Measurements from ENCODE around the gene PRDM11.

Gene PRDM11

DNA sequence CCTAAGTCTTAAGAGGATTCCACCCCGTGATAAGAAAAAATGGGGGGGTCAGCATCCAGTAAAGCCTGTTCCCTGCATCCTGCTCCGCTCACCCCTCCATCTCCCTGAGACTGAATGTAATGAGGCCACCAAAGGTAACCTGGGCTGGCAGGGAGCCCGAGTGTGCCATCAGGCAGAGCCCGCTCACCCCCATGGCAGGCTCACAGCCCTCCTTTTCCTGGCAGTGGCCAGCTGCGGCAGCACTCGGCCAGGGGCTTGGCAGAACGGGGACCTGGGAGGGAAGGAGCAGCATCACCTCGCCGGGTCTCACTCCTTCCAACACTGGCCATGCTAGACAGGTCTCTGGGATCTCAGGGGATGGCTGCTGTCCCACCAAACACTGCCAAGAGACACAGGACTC lies 64.4 kb downstream of the PRDM11 start:
- DNase-seq (ENCODE audit: low read depth, low spot score): no peak
- no peak overlapping the region for H3K27ac ChIP-seq
- no peaks in the 10 kb centered on the region for H3K36me3 ChIP-seq (ENCODE audit: insufficient read depth, low read length)
- no peak for TF ChIP-seq EZH2 (IDR thresholded peaks at IDR 0.05)
- TF ChIP-seq FOXP2 (optimal IDR thresholded peaks at IDR 0.05; ENCODE audit: control extremely low read depth, extremely low read length, insufficient read depth): no peak
- TF ChIP-seq POLR2AphosphoS5 (IDR thresholded peaks at IDR 0.05; ENCODE audit: borderline replicate concordance, low read depth, low read length): no peak
- no peak overlapping the region for H3K4me3 ChIP-seq
- no peak overlapping the region for H3K9ac ChIP-seq (ENCODE audit: insufficient read length)
- no peaks in the 10 kb centered on the region for H3K9me3 ChIP-seq (ENCODE audit: low read depth, low read length)

DNA sequence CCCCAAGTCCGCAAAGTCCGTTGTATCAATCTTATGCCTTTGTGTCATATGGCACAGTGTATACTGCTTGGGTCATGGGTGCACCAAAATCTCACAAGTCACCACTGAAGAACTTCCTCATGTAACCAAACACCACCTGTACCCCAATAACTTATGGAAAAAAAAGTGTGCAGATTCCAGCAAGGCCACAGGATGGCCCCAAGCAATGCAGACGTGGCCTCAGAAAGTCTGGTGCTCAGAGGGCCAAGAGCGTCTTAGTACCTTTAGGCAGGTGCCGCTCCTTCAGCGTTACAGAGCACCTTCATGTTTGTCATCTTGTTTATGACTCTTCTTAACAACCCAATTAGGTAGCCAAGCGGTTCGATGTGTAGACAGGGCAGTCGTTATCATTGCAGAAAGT lies 65.3 kb downstream of the PRDM11 start:
- Histone ChIP-seq H3K9me3 (ENCODE audit: low read depth, low read length) (no peaks in the 10 kb centered on the region), H3K36me3 (ENCODE audit: insufficient read depth, low read length) (no peaks in the 10 kb centered on the region), H3K4me3 (no peak overlapping the region), H3K27ac (no peak overlapping the region), H3K9ac (ENCODE audit: insufficient read length) (no peak overlapping the region)
- DNase-seq (ENCODE audit: low read depth, low spot score): no peak
- TF ChIP-seq FOXP2 (optimal IDR thresholded peaks at IDR 0.05; ENCODE audit: control extremely low read depth, extremely low read length, insufficient read depth) (no peak), EZH2 (IDR thresholded peaks at IDR 0.05) (no peak), POLR2AphosphoS5 (IDR thresholded peaks at IDR 0.05; ENCODE audit: borderline replicate concordance, low read depth, low read length) (no peak)

DNA sequence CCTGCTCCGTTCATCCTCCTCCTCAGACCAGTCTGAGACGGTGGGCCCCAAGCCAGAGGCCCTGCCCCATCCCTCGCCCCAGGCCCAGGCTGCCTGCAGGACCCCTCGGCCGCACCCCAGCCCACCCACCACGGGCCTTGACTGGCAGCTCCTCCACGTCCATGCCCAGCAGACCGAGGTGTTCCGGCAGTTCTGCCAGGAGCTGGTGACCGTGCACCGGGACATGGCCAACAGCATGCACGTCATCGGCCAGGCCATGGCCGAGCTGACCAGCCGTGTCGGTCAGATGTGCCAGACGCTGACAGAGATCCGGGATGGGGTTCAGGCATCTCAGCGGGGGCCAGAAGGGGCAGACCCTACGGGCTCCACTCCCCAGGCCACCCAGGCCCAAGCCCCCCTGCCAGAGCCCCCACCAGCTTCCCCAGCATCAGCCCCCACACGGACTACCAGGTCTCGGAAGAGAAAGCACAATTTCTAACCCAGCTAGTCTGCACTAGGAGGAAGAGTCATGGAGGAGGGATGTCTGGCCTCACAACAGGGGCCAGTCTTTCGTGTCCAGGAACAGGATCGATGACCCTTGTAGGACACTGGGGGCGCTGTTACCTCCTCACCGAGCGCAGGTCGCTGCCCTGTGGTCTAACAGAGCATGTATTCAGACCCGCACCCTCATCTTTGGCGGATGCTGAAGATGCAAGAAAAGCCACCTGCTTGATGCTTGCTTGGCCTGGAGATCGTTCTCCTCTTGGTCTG lies 66.3 kb downstream of the PRDM11 start:
- no peak overlapping the region for H3K9ac ChIP-seq (ENCODE audit: insufficient read length)
- TF ChIP-seq FOXP2 (optimal IDR thresholded peaks at IDR 0.05; ENCODE audit: control extremely low read depth, extremely low read length, insufficient read depth) (no peak), EZH2 (IDR thresholded peaks at IDR 0.05) (no peak), POLR2AphosphoS5 (IDR thresholded peaks at IDR 0.05; ENCODE audit: borderline replicate concordance, low read depth, low read length) (no peak)
- no peaks in the 10 kb centered on the region for H3K36me3 ChIP-seq (ENCODE audit: insufficient read depth, low read length)
- no peak for DNase-seq (ENCODE audit: low read depth, low spot score)
- no peak overlapping the region for H3K4me3 ChIP-seq
- no peak overlapping the region for H3K27ac ChIP-seq
- H3K9me3 ChIP-seq (ENCODE audit: low read depth, low read length): no peaks in the 10 kb centered on the region

DNA sequence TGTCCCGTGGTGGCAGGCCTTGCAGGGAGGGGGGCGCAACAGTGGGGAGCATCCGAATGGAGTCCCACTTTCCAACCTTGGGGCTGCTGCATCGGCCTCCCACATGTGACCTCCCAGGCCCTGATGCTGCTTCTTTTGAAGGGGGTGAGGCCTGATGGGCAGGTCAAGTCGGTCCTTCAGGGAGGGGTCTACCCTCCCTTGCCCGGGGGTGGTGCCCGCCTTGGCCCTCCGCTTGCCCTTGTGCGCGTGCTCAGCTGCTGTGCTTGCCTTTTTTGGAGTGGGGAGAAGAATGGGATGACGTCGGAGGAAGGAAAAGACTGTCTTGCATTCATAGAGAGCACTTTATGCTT lies 66.9 kb downstream of the PRDM11 start:
- Histone ChIP-seq H3K27ac (no peak overlapping the region), H3K36me3 (ENCODE audit: insufficient read depth, low read length) (no peaks in the 10 kb centered on the region), H3K9ac (ENCODE audit: insufficient read length) (no peak overlapping the region), H3K4me3 (no peak overlapping the region), H3K9me3 (ENCODE audit: low read depth, low read length) (no peaks in the 10 kb centered on the region)
- TF ChIP-seq POLR2AphosphoS5 (IDR thresholded peaks at IDR 0.05; ENCODE audit: borderline replicate concordance, low read depth, low read length) (no peak), FOXP2 (optimal IDR thresholded peaks at IDR 0.05; ENCODE audit: control extremely low read depth, extremely low read length, insufficient read depth) (no peak), EZH2 (IDR thresholded peaks at IDR 0.05) (no peak)
- DNase-seq (ENCODE audit: low read depth, low spot score): no peak

- H3K9me3 ChIP-seq (ENCODE audit: low read depth, low read length): no peaks in the 10 kb centered on the region
- no peak for DNase-seq (ENCODE audit: low read depth, low spot score)
- H3K4me3 ChIP-seq: no peak overlapping the region
- no peak for TF ChIP-seq POLR2AphosphoS5 (IDR thresholded peaks at IDR 0.05; ENCODE audit: borderline replicate concordance, low read depth, low read length)
- TF ChIP-seq EZH2 (IDR thresholded peaks at IDR 0.05): no peak
- TF ChIP-seq FOXP2 (optimal IDR thresholded peaks at IDR 0.05; ENCODE audit: control extremely low read depth, extremely low read length, insufficient read depth): no peak
- H3K9ac ChIP-seq (ENCODE audit: insufficient read length): no peak overlapping the region
- H3K27ac ChIP-seq: no peak overlapping the region
- H3K36me3 ChIP-seq (ENCODE audit: insufficient read depth, low read length): no peaks in the 10 kb centered on the region
These were observed 67.3 kb downstream of the PRDM11 start for GRCh38 chr11:45213717-45214116.

GRCh38 chr11:45215098-45215865 lies 68.8 kb downstream of the PRDM11 start:
- Histone ChIP-seq H3K27ac (no peak overlapping the region), H3K4me3 (no peak overlapping the region), H3K9me3 (ENCODE audit: low read depth, low read length) (no peaks in the 10 kb centered on the region), H3K9ac (ENCODE audit: insufficient read length) (no peak overlapping the region), H3K36me3 (ENCODE audit: insufficient read depth, low read length) (no peaks in the 10 kb centered on the region)
- no peak for DNase-seq (ENCODE audit: low read depth, low spot score)
- TF ChIP-seq FOXP2 (optimal IDR thresholded peaks at IDR 0.05; ENCODE audit: control extremely low read depth, extremely low read length, insufficient read depth): no peak

DNA sequence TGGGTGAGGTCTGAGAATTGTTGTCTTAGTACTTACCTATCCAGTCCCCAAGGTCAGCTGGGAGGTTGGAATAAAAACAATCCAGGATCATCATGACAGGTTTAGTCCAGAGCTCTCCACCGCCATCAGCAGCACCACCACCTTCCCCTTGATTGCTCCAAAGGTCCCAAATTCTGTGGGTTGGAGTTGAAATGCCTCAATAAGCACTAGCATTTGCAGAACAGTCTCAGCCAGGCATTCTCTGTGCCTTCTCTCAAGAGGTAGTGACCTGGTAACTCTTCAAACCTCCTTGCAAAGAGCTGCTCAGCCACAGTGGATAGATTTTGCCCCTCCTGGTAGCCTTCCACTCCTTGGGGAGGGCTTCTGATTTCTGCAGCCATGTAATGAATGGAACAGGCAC lies 69.6 kb downstream of the PRDM11 start:
- TF ChIP-seq EZH2 (IDR thresholded peaks at IDR 0.05): no peak
- TF ChIP-seq POLR2AphosphoS5 (IDR thresholded peaks at IDR 0.05; ENCODE audit: borderline replicate concordance, low read depth, low read length): no peak
- no peak overlapping the region for H3K4me3 ChIP-seq
- H3K9me3 ChIP-seq (ENCODE audit: low read depth, low read length): no peaks in the 10 kb centered on the region
- H3K9ac ChIP-seq (ENCODE audit: insufficient read length): no peak overlapping the region
- no peaks in the 10 kb centered on the region for H3K36me3 ChIP-seq (ENCODE audit: insufficient read depth, low read length)
- no peak overlapping the region for H3K27ac ChIP-seq
- no peak for DNase-seq (ENCODE audit: low read depth, low spot score)

GRCh38 chr11:45216901-45217300 lies 70.5 kb downstream of the PRDM11 start:
- H3K36me3 ChIP-seq (ENCODE audit: insufficient read depth, low read length): no peaks in the 10 kb centered on the region
- no peak for TF ChIP-seq EZH2 (IDR thresholded peaks at IDR 0.05)
- TF ChIP-seq POLR2AphosphoS5 (IDR thresholded peaks at IDR 0.05; ENCODE audit: borderline replicate concordance, low read depth, low read length): no peak
- no peak for TF ChIP-seq FOXP2 (optimal IDR thresholded peaks at IDR 0.05; ENCODE audit: control extremely low read depth, extremely low read length, insufficient read depth)
- no peak for DNase-seq (ENCODE audit: low read depth, low spot score)

More at GRCh38 chr11:45216901-45217300, 70.5 kb downstream of the PRDM11 start:
- Histone ChIP-seq H3K9me3 (ENCODE audit: low read depth, low read length) (no peaks in the 10 kb centered on the region), H3K9ac (ENCODE audit: insufficient read length) (no peak overlapping the region), H3K4me3 (no peak overlapping the region), H3K27ac (no peak overlapping the region)

Data from SK-N-MC (cell line).